NCI-H2081 treated with DMSO at 0.1 percent for 48 hours (cell line): ENCODE data around the gene EFEMP1.
A peak's percentile ranks its signal among the peaks of the same experiment; 100 is the strongest.
"Not testable (repeated sequence)": the region's sequence is repeated elsewhere in the genome, so short reads cannot be mapped to it uniquely, and the experiment has no call there.

Experiments
- DNase-seq: peaks from one replicate; lab custom pipeline; 2025; lab: John Stamatoyannopoulos, UW

Gene EFEMP1

GRCh38 chr2:55865096-55865835 lies 58.3 kb downstream of the EFEMP1 start:
- no peak for DNase-seq

- DNase-seq: no peak
Measured at GRCh38 chr2:55864351-55865084, 59.1 kb downstream of the EFEMP1 start.

- no peak for DNase-seq
Measured at GRCh38 chr2:55862673-55863390, 60.8 kb downstream of the EFEMP1 start.

GRCh38 chr2:55862246-55862645 lies 61.3 kb downstream of the EFEMP1 start:
- DNase-seq: no peak

- no peak for DNase-seq
Measured at GRCh38 chr2:55861733-55862132, 61.8 kb downstream of the EFEMP1 start.

GRCh38 chr2:55860832-55861231 lies 62.8 kb downstream of the EFEMP1 start:
- DNase-seq: no peak

- DNase-seq: no peak
Measured at GRCh38 chr2:55859875-55860274, 63.7 kb downstream of the EFEMP1 start.

GRCh38 chr2:55857766-55858165 lies 65.8 kb downstream of the EFEMP1 start:
- no peak for DNase-seq

- no peak for DNase-seq
Measured at GRCh38 chr2:55856936-55857335, 66.6 kb downstream of the EFEMP1 start.

GRCh38 chr2:55848096-55848495 lies 75.5 kb downstream of the EFEMP1 start:
- DNase-seq: no peak

GRCh38 chr2:55846426-55846825 lies 77.2 kb downstream of the EFEMP1 start:
- no peak for DNase-seq

- DNase-seq: no peak
Measured at GRCh38 chr2:55844986-55845385, 78.6 kb downstream of the EFEMP1 start.

- DNase-seq: no peak
Measured at GRCh38 chr2:55843994-55844345, 79.6 kb downstream of the EFEMP1 start.

GRCh38 chr2:55843096-55843993 lies 80.2 kb downstream of the EFEMP1 start:
- no peak for DNase-seq

- DNase-seq: no peak
Measured at GRCh38 chr2:55842046-55842445, 81.5 kb downstream of the EFEMP1 start.

GRCh38 chr2:55840460-55840859 lies 83.1 kb downstream of the EFEMP1 start:
- DNase-seq: no peak

GRCh38 chr2:55839182-55839819 lies 84.3 kb downstream of the EFEMP1 start:
- DNase-seq: peak; percentile 73

- no peak for DNase-seq
Measured at GRCh38 chr2:55838653-55839052, 84.9 kb downstream of the EFEMP1 start.

GRCh38 chr2:55838117-55838516 lies 85.5 kb downstream of the EFEMP1 start:
- DNase-seq: not testable (repeated sequence)

- no peak for DNase-seq
Measured at GRCh38 chr2:55837073-55837472, 86.5 kb downstream of the EFEMP1 start.

- DNase-seq: not testable (repeated sequence)
Measured at GRCh38 chr2:55831671-55832410, 91.7 kb downstream of the EFEMP1 start.
